NCI-H345 treated with DMSO at 0.1 percent for 48 hours (cell line): ENCODE measurements around the gene RBBP4.
"Not testable (repeated sequence)": the region's sequence is repeated elsewhere in the genome, so short reads cannot be mapped to it uniquely, and the experiment has no call there.

ENCODE experiments used
- DNase-seq: peaks from one replicate; lab custom pipeline; 2025; ENCODE audit not compliant: unreplicated experiment; lab: John Stamatoyannopoulos, UW

RBBP4 gene

GRCh38 chr1:32639489-32640075 is 11.4 kb upstream of the RBBP4 start:
- no peak for DNase-seq

DNA sequence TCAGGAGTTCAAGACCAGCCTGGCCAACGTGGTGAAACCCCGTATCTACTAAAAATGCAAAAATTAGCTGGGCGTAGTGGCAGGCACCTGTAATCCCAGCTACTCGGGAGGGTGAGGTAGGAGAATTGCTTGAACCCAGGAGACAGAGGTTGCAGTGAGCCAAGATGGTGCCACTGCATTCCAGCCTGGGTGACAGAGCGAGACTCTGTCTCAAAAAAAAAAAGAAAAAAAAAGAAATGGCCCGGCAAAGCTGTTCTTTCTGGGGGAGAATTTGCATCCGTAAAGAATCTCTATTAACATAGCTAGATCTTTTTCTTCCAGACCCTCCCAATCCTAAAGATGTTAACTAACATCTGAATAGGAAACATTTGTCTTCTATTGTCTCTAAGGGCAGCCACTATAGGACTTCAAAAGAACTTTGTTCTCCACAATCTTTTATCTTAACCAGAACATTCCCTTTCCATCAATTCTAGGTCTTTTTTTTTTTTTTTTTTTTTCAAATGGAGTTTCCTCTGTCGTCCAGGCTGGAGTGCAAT is 8.6 kb upstream of the RBBP4 start:
- not testable (repeated sequence) for DNase-seq

DNA sequence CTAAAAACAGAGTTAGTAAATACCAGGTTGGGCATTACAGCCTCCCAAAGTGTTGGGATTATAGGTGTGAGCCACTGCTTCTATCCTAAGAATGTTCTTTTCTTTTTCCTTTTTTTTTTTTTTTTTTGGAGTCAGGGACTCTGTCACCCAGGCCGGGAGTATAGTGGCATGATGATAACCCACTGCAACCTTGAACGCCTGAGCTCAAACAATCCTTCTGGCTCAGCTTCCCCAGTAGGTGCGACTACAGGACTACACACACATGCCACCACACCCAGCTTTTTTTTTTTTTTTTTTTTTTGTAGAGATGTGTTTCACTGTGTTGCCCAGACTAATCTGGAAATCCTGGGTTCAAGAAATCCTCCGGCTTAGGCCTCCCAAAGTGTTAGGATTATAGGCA is 6.6 kb upstream of the RBBP4 start:
- no peak for DNase-seq

DNA sequence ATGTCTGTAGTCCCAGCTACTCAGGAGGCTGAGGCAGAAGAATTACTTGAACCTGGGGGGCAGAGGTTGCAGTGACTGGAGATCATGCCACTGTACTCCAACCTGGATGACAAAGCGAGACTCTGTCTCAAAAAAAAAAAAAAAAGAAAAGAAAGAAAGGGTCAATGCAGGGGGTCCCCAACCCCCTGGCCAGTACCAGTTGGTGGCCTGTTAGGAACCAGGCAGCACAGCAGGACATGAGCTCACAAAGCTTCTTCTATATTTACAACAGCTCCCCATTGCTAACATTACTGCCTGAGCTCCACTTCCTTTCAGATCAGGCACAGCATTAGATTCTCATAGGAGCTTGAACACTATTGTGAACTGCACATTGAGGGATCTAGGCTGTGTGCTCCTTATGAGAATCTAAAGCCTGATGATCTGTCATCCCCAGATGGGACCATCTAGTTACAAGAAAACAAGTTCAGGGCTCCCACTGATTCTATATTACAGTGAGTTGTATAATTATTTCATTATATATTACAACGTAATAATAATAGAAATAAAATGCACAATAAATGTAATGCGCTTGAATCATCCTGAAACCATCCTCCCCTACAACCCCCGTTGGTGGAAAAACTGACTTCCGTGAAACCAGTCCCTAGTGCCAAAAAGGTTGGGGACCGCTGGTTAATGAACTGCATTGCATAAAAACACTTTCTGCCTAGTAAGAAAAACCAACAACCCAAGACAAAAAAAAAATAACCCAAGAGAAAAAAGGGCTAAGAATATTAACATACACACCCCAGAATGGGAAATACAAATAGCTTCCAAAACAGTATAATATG is 3.5 kb upstream of the RBBP4 start:
- no peak for DNase-seq

GRCh38 chr1:32650248-32650751 is 708 bp upstream of the RBBP4 start, which contains the start of gene ZBTB8OS:
Gene ZBTB8OS, minus strand, starts transcription at chr1:32650550. Its CDS starts 21 bp downstream, at chr1:32650529.
- DNase-seq, result peak; percentile 94

DNA sequence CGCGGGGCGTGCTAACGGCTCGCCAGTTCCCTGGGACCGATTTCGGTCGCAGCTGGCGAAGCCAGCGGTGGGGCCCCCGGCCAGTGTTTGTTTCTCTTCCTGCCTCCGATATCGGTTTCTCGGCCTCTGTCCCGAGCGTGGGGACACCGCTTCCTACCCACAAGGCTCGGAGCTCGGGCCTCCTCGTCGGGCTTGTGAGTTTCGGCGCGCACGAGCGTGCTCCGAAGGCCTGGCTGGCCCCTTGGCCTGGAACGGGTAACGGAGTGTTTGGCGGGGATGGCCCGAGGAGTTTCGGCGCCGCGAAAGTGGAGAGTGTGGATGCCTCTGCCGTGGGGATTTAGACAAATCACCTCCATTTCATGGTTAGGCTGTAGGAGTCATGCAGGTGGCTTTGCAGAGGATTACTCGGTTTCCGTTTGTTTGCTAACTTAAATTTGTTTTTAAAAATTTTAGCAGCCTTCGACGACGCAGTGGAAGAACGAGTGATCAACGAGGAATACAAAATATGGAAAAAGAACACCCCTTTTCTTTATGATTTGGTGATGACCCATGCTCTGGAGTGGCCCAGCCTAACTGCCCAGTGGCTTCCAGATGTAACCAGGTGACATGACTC is 559 bp downstream of the RBBP4 start:
- DNase-seq, result no peak

- no peak for DNase-seq
Observed at GRCh38 chr1:32652244-32652962, 1.4 kb downstream of the RBBP4 start.

GRCh38 chr1:32659581-32659980 is 8.6 kb downstream of the RBBP4 start:
- DNase-seq, result no peak

GRCh38 chr1:32665915-32666314 is 14.9 kb downstream of the RBBP4 start:
- no peak for DNase-seq

- DNase-seq, result no peak
Observed at GRCh38 chr1:32666901-32667566, 16.0 kb downstream of the RBBP4 start.

DNA sequence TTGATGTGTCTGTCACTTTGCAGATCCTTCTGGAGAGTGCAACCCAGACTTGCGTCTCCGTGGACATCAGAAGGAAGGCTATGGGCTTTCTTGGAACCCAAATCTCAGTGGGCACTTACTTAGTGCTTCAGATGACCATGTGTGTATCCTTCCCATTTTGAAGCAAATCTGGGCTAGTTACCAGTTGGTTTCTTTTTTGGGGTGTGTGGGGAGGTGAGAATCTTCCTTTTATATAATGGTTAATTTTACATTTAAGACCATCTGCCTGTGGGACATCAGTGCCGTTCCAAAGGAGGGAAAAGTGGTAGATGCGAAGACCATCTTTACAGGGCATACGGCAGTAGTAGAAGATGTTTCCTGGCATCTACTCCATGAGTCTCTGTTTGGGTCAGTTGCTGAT is 17.7 kb downstream of the RBBP4 start:
- not testable (repeated sequence) for DNase-seq

DNA sequence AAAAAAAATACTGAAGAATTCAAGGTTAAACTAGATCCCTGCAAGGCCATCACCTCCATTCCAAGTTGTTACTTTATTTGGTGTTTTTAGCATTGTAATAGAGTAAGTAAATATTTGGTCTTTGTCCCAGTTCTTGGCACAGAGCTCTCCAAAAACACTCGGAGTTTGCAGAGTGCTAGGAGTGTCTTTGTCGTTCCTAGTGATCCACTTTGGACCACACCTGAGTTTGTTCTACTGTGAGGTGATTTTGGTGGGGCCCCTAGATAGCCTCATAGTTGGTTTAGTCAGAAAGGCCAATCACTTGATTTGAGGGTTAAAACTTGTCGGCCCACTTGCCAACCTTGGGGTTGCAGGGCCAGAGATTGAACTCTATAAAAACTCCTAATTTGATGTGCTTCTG is 25.9 kb downstream of the RBBP4 start:
- no peak for DNase-seq

GRCh38 chr1:32679993-32680392 is 29.0 kb downstream of the RBBP4 start:
- not testable (repeated sequence) for DNase-seq

DNA sequence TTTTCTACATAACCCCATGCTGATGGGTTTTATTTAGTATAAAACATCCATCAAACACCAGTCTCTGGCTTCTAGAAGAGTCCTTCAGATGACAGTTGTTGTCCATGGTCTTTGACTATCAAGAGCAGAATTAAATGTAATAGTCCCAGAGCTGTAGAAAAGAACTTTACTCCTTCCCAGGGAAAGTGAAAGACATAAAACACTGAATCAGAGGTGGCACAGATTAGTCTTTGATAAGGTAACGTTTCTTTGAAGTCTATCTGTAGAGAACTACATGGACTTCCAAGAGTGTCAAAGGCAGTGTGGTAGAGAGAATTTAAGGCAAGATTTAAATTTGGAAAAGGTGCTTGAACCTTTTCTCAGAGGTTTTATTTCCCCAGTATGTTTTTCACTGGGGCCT is 29.6 kb downstream of the RBBP4 start:
- no peak for DNase-seq

GRCh38 chr1:32681509-32681908 is 30.5 kb downstream of the RBBP4 start:
- no peak for DNase-seq

DNA sequence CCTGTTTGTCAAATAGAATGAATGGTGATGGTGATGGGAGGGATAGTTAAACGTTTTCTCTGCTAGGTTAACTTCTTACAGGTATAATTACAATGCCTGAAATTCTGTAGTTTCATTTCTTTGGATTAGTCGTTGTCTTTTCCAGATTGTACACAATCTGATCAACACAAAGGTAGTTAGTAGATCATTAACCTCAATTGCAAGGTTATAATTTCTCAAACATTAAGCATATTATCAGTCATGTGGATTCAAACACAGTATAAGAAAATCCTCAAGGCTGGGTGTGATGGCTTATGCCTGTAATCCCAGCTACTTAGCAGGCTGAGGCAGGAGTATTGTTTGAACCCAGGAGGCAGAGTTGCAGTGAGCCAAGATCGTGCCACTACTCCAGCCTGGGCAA is 31.0 kb downstream of the RBBP4 start:
- no peak for DNase-seq

GRCh38 chr1:32683397-32683796 is 32.4 kb downstream of the RBBP4 start:
- no peak for DNase-seq

- no peak for DNase-seq
Observed at GRCh38 chr1:32684167-32684811, 33.3 kb downstream of the RBBP4 start.

- DNase-seq, result no peak
Observed at GRCh38 chr1:32685498-32685897, 34.5 kb downstream of the RBBP4 start.

DNA sequence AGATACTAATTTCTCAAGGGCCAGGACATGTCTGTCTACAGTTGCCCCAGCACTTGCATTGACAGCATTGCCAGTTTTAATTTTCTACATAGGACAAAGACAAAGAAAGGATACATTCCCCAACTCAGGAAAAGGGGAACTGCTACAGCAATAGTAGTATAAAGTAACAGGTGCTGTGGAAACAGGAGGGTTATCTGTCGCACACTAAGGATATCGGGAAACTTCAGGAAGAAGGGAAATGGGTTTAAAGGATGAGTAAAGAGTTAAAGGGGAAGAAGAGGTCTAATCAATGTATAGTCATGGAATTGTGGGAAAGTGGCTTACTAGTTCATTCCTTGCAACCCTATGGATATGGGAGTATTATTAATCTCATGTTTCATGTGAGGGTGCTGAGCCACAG is 35.4 kb downstream of the RBBP4 start:
- DNase-seq, result no peak
